HEK293 (cell line): ENCODE measurements around the gene NFKBIA.
A peak's percentile ranks its signal among the peaks of the same experiment; 100 is the strongest.
"Not testable (repeated sequence)": the region's sequence is repeated elsewhere in the genome, so short reads cannot be mapped to it uniquely, and the experiment has no call there.

Source experiments
- CTCF ChIA-PET: fragments of 350-600 bp; formaldehyde crosslinking; extraction: SDS; loops from one replicate; lab custom pipeline; 2021; ENCODE audit warnings: antibody characterized with exemption; lab: Yijun Ruan, JAX
- POLR2A ChIA-PET: fragments of 300-600 bp; formaldehyde crosslinking; extraction: SDS; loops from one replicate; lab custom pipeline; 2020; ENCODE audit warnings: antibody characterized with exemption, inconsistent platforms; lab: Yijun Ruan, JAX
- H3K27ac ChIP-seq: fragments of 200-500 bp; sonication (Bioruptor generic); 2 replicates; pipeline ENCODE4 v1.5.1; 2014; ENCODE audit warnings: low read depth, low read length, control low read depth, inconsistent platforms; ENCODE audit errors: extremely low read depth
- H3K36me3 ChIP-seq, 2 experiments: fragments of 200-500 bp in 1 of 2; sonication (Bioruptor generic) in 1 of 2; 1 replicate in 1 of 2; 2 replicates in 1 of 2; pipeline ENCODE4 v1.5.1; 2014 to 2017; ENCODE audit warnings: inconsistent platforms in 2 of 2, low read length in 2 of 2; ENCODE audit not compliant: control insufficient read depth in 2 of 2, insufficient read depth in 1 of 2
- H3K4me1 ChIP-seq: fragments of 200-500 bp; sonication (Bioruptor generic); 2 replicates; pipeline ENCODE4 v1.5.1; 2014; ENCODE audit warnings: mild to moderate bottlenecking, low read length, inconsistent platforms; ENCODE audit not compliant: control insufficient read depth, insufficient read depth
- H3K4me3 ChIP-seq: 2 replicates; pipeline ENCODE4 v1.5.1; 2011; ENCODE audit warnings: low read depth, mild to moderate bottlenecking, control low read depth, low read length, moderate library complexity
- H3K9me3 ChIP-seq: fragments of 200-500 bp; sonication (Bioruptor generic); 2 replicates; pipeline ENCODE4 v1.5.1; 2014; ENCODE audit warnings: low read depth, low read length, inconsistent platforms; ENCODE audit not compliant: control insufficient read depth, insufficient read depth
- MYNN ChIP-seq: fragments of 450-650 bp; formaldehyde crosslinking; IDR thresholded peaks from 2 replicates; pipeline ENCODE4 v1.5.1; 2016; ENCODE audit warnings: missing biosample characterization, missing genetic modification characterization, borderline replicate concordance
- SETDB1 ChIP-seq: IDR thresholded peaks from one replicate; pipeline ENCODE4 v1.6.1; 2017; ENCODE audit warnings: mild to moderate bottlenecking, low read length, moderate library complexity, mixed read lengths; ENCODE audit not compliant: insufficient read length
- ZFP69B ChIP-seq: fragments of 450-650 bp; formaldehyde crosslinking; IDR thresholded peaks from 2 replicates; pipeline ENCODE4 v1.5.1; 2016; ENCODE audit warnings: missing biosample characterization, missing genetic modification characterization
- ZNF157 ChIP-seq: fragments of 450-650 bp; formaldehyde crosslinking; IDR thresholded peaks from 2 replicates; pipeline ENCODE4 v1.5.1; 2016; ENCODE audit warnings: missing biosample characterization, missing genetic modification characterization
- ZNF214 ChIP-seq: fragments of 450-650 bp; formaldehyde crosslinking; IDR thresholded peaks from 2 replicates; pipeline ENCODE4 v1.5.1; 2017; ENCODE audit warnings: missing biosample characterization, mild to moderate bottlenecking, missing genetic modification characterization, borderline replicate concordance
- ZNF302 ChIP-seq: fragments of 450-650 bp; formaldehyde crosslinking; IDR thresholded peaks from 2 replicates; pipeline ENCODE4 v1.5.1; 2016; ENCODE audit warnings: missing biosample characterization, missing genetic modification characterization, low read depth
- ZNF768 ChIP-seq: fragments of 450-650 bp; formaldehyde crosslinking; IDR thresholded peaks from 2 replicates; pipeline ENCODE4 v1.5.1; 2018; ENCODE audit warnings: missing biosample characterization, mild to moderate bottlenecking, missing genetic modification characterization
- TF ChIP-seq, protein P1 (sequence below): fragments of 450-650 bp; formaldehyde crosslinking; IDR thresholded peaks from 2 replicates; pipeline ENCODE4 v1.5.1; 2016; ENCODE audit warnings: missing biosample characterization, missing genetic modification characterization, low read depth
- TF ChIP-seq, protein P2 (sequence below): fragments of 450-650 bp; formaldehyde crosslinking; IDR thresholded peaks from 2 replicates; pipeline ENCODE4 v1.5.1; 2016; ENCODE audit warnings: missing biosample characterization, missing genetic modification characterization

NFKBIA gene

DNA sequence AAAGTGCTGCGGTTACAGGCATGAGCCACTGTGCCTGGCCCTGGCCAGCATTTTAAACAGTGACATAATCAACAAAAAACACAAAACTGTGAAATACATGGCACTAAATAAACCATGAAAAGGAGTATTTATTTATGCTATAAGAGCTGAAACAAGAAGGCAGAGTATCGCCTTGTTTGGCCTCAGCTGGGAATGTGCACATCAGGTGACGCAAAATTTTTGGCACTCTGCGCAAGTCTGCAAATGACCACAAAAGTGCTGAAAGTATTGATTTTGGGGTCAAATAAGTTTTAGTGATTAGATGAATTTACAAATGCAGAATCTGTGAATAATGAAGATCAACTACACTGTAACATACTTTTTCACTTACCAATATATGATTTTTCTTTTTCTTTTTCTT lies 36.6 kb upstream of the NFKBIA start:
- Histone ChIP-seq H3K4me3 (no peak overlapping the region), H3K36me3 (no peaks in the 10 kb centered on the region), H3K4me1 (no peaks in the 10 kb centered on the region), H3K9me3 (no peaks in the 10 kb centered on the region), H3K27ac (no peak overlapping the region)
- ChIA-PET CTCF (interaction anchor here (0.6 to 1.0 kb wide), 3 partner anchors 9 to 207 kb away, joined by 3 read pairs; no protein-coding TSS in a partner anchor), POLR2A (no interaction called here)
- TF ChIP-seq, protein P1, sequence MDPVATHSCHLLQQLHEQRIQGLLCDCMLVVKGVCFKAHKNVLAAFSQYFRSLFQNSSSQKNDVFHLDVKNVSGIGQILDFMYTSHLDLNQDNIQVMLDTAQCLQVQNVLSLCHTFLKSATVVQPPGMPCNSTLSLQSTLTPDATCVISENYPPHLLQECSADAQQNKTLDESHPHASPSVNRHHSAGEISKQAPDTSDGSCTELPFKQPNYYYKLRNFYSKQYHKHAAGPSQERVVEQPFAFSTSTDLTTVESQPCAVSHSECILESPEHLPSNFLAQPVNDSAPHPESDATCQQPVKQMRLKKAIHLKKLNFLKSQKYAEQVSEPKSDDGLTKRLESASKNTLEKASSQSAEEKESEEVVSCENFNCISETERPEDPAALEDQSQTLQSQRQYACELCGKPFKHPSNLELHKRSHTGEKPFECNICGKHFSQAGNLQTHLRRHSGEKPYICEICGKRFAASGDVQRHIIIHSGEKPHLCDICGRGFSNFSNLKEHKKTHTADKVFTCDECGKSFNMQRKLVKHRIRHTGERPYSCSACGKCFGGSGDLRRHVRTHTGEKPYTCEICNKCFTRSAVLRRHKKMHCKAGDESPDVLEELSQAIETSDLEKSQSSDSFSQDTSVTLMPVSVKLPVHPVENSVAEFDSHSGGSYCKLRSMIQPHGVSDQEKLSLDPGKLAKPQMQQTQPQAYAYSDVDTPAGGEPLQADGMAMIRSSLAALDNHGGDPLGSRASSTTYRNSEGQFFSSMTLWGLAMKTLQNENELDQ (tag by site-specific recombination), result no peak
- TF ChIP-seq ZNF214 (tag by site-specific recombination) (no peak), ZFP69B (tag by site-specific recombination) (no peak), ZNF768 (tag by site-specific recombination) (no peak), ZNF157 (tag by site-specific recombination) (no peak)

DNA sequence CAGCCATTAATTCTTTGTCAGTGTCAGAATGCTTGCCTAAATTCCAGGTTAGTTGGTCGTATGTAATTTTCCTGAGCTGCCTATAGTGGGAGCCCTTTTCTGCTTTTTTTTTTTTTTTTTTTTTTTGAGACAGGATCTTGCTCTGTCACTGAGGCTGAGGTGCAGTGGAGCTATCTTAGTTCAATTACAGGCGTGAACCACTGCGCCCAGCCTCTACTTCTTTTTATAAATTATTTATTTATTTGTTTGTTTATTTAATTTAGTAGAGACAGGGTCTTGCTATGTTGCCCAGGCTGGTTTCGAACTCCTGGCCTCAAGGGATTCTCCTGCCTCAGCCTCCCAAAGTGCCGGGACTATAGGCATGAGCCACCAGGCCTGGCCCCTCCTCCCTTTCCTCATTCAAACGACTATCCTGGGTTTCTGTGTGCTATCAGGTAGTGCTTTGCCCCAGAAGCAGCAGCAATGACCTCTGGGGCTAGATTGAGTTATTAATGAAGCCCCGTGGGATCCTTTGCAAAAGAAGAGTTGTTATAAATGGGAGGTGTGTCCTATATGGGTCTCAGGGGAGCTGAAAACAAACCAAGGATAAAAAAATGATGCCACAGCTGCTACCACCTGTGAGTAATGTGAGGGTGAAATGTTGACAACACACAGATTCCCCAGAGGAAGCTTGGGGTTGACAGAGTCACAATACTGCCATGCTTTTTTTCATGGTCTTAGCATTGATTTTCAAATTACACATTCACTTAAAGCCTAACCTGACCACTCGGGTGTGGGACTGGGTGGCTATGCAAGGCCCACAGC lies 34.6 kb upstream of the NFKBIA start:
- CTCF ChIA-PET, result interaction anchor here (0.6 to 2.7 kb wide), 16 partner anchors 9 to 871 kb away, joined by 3 to 13 read pairs (median 3); no protein-coding TSS in a partner anchor
- H3K4me1 ChIP-seq, result no peaks in the 10 kb centered on the region
- no peaks in the 10 kb centered on the region for H3K36me3 ChIP-seq
- no peaks in the 10 kb centered on the region for H3K9me3 ChIP-seq
- TF ChIP-seq, protein P2, sequence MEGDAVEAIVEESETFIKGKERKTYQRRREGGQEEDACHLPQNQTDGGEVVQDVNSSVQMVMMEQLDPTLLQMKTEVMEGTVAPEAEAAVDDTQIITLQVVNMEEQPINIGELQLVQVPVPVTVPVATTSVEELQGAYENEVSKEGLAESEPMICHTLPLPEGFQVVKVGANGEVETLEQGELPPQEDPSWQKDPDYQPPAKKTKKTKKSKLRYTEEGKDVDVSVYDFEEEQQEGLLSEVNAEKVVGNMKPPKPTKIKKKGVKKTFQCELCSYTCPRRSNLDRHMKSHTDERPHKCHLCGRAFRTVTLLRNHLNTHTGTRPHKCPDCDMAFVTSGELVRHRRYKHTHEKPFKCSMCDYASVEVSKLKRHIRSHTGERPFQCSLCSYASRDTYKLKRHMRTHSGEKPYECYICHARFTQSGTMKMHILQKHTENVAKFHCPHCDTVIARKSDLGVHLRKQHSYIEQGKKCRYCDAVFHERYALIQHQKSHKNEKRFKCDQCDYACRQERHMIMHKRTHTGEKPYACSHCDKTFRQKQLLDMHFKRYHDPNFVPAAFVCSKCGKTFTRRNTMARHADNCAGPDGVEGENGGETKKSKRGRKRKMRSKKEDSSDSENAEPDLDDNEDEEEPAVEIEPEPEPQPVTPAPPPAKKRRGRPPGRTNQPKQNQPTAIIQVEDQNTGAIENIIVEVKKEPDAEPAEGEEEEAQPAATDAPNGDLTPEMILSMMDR (tag by site-specific recombination), result 0 out of 2 replicates have a peak, but pooled peaks have one; percentile 21
- TF ChIP-seq MYNN (tag by site-specific recombination), result no peak
- POLR2A ChIA-PET, result interaction anchor here (0.6 kb wide), 2 partner anchors 40 to 51 kb away, joined by 4 read pairs; no protein-coding TSS in a partner anchor
- H3K4me3 ChIP-seq, result no peak overlapping the region
- H3K27ac ChIP-seq, result no peak overlapping the region

DNA sequence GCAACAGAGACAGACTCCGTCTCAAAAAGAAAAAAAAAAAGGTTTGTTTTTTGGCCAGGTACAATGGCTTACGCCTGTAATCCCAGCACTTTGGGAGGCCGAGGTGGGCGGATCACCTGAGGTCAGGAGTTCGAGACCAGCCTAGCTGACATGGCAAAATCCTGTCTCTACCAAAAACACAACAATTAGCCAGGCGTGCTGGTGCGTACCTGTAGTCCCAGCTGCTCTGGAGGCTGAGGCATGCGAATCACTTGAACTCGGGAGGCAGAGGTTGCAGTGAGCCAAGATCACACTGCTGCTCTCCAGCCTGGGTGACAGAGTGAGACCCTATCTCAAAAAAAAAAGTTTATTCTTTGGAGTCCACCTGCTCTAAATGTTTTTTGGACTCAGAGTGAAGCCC lies 33.9 kb upstream of the NFKBIA start:
- not testable (repeated sequence) for H3K27ac ChIP-seq, H3K4me1 ChIP-seq, H3K36me3 ChIP-seq, H3K9me3 ChIP-seq, H3K4me3 ChIP-seq
- POLR2A ChIA-PET, result interaction anchor here (0.6 kb wide), 1 partner anchor 51 kb away, joined by 4 read pairs; no protein-coding TSS in a partner anchor
- CTCF ChIA-PET, result interaction anchor here (0.6 to 2.7 kb wide), 14 partner anchors 9 to 768 kb away, joined by 3 to 13 read pairs (median 3); no protein-coding TSS in a partner anchor

DNA sequence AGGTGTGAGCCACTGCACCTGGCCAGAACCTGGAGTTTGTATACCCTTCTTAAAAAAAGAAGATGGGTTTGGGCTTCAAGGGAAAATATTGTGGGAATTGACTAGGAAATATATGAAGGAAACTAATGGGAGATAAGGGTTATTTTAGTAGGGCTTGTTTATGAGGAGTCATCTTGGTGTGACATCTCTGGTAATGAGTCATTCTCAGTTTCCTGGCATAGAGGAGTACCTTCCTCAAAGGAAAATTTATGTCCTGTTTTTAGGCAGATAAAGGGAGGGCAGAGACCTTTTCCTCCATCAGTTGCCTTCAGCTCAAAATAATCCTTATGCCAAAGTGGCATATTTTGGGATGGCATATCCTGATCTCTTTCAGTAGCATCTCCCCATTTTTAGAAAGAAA lies 30.6 kb upstream of the NFKBIA start:
- peak; percentile 35 for TF ChIP-seq SETDB1
- TF ChIP-seq ZNF302, result no peak
- TF ChIP-seq, all 188 proteins: peak for 1
- CTCF ChIA-PET, result no interaction called here
- no peak overlapping the region for H3K4me3 ChIP-seq
- POLR2A ChIA-PET, result no interaction called here
- H3K27ac ChIP-seq, result no peak overlapping the region
- H3K9me3 ChIP-seq, result no peaks in the 10 kb centered on the region
- H3K4me1 ChIP-seq, result no peaks in the 10 kb centered on the region
- no peaks in the 10 kb centered on the region for H3K36me3 ChIP-seq
